CD4-positive, alpha-beta T cell treated with Interleukin-17A for 1 hour (primary cell): Measurements from ENCODE around the gene SMC3.
A peak's percentile ranks its signal among the peaks of the same experiment; 100 is the strongest.
"Not testable (repeated sequence)": the region's sequence is repeated elsewhere in the genome, so short reads cannot be mapped to it uniquely, and the experiment has no call there.

Experiments
- DNase-seq: peaks from one replicate; pipeline ENCODE4 v3.0.0-alpha.2; 2020

SMC3 gene

GRCh38 chr10:110591760-110592159 lies 24.3 kb downstream of the SMC3 start:
- no peak for DNase-seq

- no peak for DNase-seq
Measured at GRCh38 chr10:110597476-110597875, 30.0 kb downstream of the SMC3 start.

GRCh38 chr10:110600487-110601101 lies 33.1 kb downstream of the SMC3 start:
- peak; percentile 64 for DNase-seq

GRCh38 chr10:110601581-110601980 lies 34.1 kb downstream of the SMC3 start:
- DNase-seq, result no peak

- DNase-seq, result no peak
Measured at GRCh38 chr10:110608087-110608486, 40.6 kb downstream of the SMC3 start.

- no peak for DNase-seq
Measured at GRCh38 chr10:110609605-110610004, 42.1 kb downstream of the SMC3 start.

- DNase-seq, result peak; percentile 66
Measured at GRCh38 chr10:110610308-110610774, 42.8 kb downstream of the SMC3 start.

- not testable (repeated sequence) for DNase-seq
Measured at GRCh38 chr10:110610781-110611180, 43.3 kb downstream of the SMC3 start.

- no peak for DNase-seq
Measured at GRCh38 chr10:110612087-110612486, 44.6 kb downstream of the SMC3 start.

GRCh38 chr10:110612629-110613028 lies 45.1 kb downstream of the SMC3 start:
- DNase-seq, result no peak

- DNase-seq, result no peak
Measured at GRCh38 chr10:110613341-110613995, 46.0 kb downstream of the SMC3 start.

- no peak for DNase-seq
Measured at GRCh38 chr10:110613996-110614495, 46.6 kb downstream of the SMC3 start.

GRCh38 chr10:110615057-110615747 lies 47.7 kb downstream of the SMC3 start:
- no peak for DNase-seq

GRCh38 chr10:110616493-110617033 lies 49.1 kb downstream of the SMC3 start:
- DNase-seq, result no peak

GRCh38 chr10:110617425-110618229 lies 50.1 kb downstream of the SMC3 start:
- DNase-seq, result peak; percentile 11

- DNase-seq, result no peak
Measured at GRCh38 chr10:110618230-110618610, 50.7 kb downstream of the SMC3 start.

GRCh38 chr10:110619514-110620397 lies 52.3 kb downstream of the SMC3 start:
- no peak for DNase-seq

- DNase-seq, result no peak
Measured at GRCh38 chr10:110620398-110620719, 52.9 kb downstream of the SMC3 start.

- not testable (repeated sequence) for DNase-seq
Measured at GRCh38 chr10:110623316-110623715, 55.8 kb downstream of the SMC3 start.

- DNase-seq, result no peak
Measured at GRCh38 chr10:110625356-110625894, 57.9 kb downstream of the SMC3 start.
